ENCODE data around the gene MACROD2.
"Not testable (repeated sequence)": the region's sequence is repeated elsewhere in the genome, so short reads cannot be mapped to it uniquely, and the experiment has no call there.

Gene MACROD2

DNA sequence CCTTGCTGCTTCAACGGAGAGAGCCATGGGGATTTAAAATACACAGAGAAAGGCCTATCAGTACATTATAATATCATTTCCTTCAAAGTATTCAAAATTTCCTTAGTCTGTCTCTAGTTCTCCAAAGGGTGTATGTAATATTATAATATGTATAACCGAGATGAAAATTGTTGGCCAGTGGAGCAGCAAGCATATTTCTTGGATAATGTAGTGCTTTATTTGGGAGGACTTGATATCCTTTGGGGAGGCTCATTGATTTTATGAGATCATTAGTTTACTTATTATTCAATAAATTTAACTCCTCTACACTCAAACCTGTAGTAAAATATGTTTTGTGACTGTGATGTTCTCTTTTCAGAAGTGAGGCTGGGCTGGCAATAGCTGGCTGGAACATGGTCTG lies 1145.0 kb downstream of the MACROD2 start:
- DNase-seq (ENCODE audit: low read depth), result no peak
- H3K4me3 ChIP-seq (ENCODE audit: low read depth, low read length), result no peak overlapping the region
- no peak for TF ChIP-seq CTCF (IDR thresholded peaks at IDR 0.05; ENCODE audit: insufficient read depth, low read depth, low read length, missing control alignments)

DNA sequence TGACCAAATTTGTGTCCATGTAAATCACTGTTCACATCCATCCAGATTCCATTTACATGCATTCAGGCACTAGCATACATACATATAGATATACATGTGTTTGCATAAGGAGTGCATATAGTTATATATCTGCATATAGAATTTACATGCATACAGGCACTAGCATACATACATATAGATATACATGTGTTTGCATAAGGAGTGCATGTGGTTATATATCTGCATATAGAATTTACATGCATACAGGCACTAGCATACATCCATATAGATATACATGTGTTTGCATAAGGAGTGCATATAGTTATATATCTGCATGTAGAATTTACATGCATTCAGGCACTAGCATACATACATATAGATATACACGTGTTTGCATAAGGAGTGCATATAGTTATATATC lies 1145.6 kb downstream of the MACROD2 start:
- not testable (repeated sequence) for DNase-seq (ENCODE audit: low read depth); H3K4me3 ChIP-seq (ENCODE audit: low read depth, low read length)

- no peak for TF ChIP-seq CTCF (IDR thresholded peaks at IDR 0.05; ENCODE audit: insufficient read depth, low read depth, low read length, missing control alignments)
- no peak overlapping the region for H3K4me3 ChIP-seq (ENCODE audit: low read depth, low read length)
- no peak for DNase-seq (ENCODE audit: low read depth)
Measured at GRCh38 chr20:15141861-15142260, 1146.5 kb downstream of the MACROD2 start.

GRCh38 chr20:15143478-15143877 lies 1148.2 kb downstream of the MACROD2 start:
- no peak for TF ChIP-seq CTCF (IDR thresholded peaks at IDR 0.05; ENCODE audit: insufficient read depth, low read depth, low read length, missing control alignments)
- DNase-seq (ENCODE audit: low read depth), result no peak

DNA sequence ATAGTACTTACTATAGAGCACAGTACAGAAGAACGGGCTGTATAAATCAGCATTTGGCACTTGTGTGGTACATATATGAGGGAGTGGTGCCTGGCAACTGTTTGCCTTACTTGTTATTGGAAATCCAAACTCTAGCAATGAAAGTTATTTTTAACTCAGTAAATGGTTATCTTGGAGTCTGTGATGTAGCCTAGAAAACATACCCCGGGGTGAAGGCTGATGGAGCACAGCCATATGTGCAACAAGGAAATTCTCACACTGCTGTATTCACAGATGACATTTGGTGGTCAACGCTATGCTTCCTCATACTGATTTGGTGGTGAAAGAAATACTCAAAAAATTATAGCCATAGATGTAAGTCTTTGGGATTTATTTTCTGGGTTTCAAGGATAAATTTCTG lies 1149.6 kb downstream of the MACROD2 start:
- H3K4me3 ChIP-seq (ENCODE audit: low read depth, low read length), result no peak overlapping the region
- no peak for TF ChIP-seq CTCF (IDR thresholded peaks at IDR 0.05; ENCODE audit: insufficient read depth, low read depth, low read length, missing control alignments)
- DNase-seq (ENCODE audit: low read depth), result no peak

More at GRCh38 chr20:15143478-15143877, 1148.2 kb downstream of the MACROD2 start:
- no peak overlapping the region for H3K4me3 ChIP-seq (ENCODE audit: low read depth, low read length)

- DNase-seq (ENCODE audit: low read depth), result no peak
- no peak overlapping the region for H3K4me3 ChIP-seq (ENCODE audit: low read depth, low read length)
- no peak for TF ChIP-seq CTCF (IDR thresholded peaks at IDR 0.05; ENCODE audit: insufficient read depth, low read depth, low read length, missing control alignments)
Measured at GRCh38 chr20:15146948-15147347, 1151.6 kb downstream of the MACROD2 start.

- H3K4me3 ChIP-seq (ENCODE audit: low read depth, low read length), result no peak overlapping the region
- DNase-seq (ENCODE audit: low read depth), result no peak
- no peak for TF ChIP-seq CTCF (IDR thresholded peaks at IDR 0.05; ENCODE audit: insufficient read depth, low read depth, low read length, missing control alignments)
Measured at GRCh38 chr20:15154070-15154469, 1158.8 kb downstream of the MACROD2 start.
